HK-2 (cell line): ENCODE results near the gene AQP2.
"Not testable (repeated sequence)": the region's sequence is repeated elsewhere in the genome, so short reads cannot be mapped to it uniquely, and the experiment has no call there.

Experiments
- DNase-seq: peaks from one replicate; pipeline ENCODE4 v3.0.0-alpha.2; 2018; ENCODE audit not compliant: unreplicated experiment

AQP2 gene

DNA sequence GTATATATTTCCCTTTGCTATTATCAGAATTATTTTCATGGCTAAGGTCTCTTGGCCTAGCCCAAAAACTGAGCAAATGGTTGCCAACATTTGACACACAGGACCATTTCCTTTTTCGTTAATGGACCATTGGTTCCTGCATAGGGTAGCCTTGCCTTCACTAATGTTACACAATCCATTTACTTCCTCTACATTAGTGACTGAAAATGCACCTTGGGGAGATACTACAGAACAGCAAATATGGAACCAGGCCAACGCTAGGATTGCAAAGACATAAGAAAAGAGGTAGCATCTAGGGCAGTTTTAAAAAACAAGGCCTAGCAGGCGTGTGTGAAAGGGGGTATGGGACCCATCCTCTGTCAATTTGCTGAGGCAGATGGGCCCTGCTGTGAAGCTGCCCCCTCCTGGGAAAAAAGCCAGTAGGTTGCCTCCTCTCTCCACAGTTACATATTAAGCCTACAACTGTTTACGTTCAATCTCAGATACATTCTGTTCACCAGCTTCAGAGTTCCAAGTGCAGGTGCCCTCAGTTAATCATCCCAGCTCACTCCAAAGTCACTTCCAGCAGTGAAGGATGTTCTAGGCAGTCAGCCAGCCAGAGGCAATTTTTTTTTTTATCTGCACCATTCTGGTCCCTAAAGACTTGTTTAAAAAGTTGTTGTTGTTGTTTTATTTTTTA, 37.2 kb downstream of the AQP2 start:
- no peak for DNase-seq

DNA sequence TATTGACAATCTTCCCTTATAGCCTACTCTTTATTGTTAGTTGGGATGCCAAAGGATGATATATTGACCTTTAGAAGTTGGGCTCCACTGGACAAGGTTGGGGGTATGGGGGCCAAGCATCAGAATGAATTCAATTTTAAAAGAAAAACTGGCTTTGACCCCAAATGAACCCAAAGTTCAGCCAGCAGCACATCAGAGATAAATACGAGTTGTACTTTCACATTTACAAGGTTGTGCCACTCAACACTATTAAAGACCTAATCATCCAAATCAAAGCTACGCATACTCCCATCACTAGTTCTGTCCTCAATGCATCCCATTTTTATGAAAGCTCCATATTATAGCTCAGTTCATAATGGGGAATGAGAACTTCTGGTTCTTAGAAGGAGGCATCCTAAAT, 38.9 kb downstream of the AQP2 start:
- not testable (repeated sequence) for DNase-seq

DNA sequence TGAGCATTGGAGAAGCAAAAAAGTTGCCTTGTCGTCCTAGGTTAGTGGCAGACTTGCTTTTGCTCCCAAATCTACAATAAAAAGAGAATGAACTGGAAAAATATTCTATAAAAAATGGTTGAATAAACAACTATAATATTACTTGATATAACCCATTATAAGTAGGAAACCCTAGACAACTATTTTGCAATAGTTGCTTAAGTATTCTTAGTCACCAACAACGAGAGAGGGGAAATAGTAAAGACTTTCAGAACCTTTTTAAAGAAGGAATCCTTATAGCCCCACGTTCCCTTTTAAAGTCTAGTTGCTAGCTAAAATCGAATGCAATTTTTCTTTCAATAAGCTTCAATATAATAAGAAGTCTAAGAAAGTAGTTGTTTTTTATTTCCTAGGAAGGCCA, 39.7 kb downstream of the AQP2 start:
- no peak for DNase-seq

DNA sequence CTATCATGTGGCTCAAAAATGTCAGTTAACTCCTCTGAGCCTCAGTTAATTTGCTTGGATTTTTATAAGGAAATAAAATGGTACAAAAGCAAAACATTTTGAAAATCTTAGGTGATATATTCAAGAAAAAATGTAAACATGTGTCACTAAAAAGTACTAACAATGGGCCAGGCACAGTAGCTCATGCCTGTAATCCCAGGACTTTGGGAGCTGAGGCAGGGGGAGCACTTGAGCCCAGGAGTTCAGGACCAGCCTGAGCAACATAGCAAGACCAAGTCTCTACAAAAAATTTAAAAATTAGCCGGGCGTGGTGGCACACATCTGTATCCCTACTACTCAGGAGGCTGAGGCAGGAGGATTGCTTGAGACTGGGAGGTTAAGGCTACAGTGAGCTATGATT, 47.9 kb downstream of the AQP2 start:
- no peak for DNase-seq

DNA sequence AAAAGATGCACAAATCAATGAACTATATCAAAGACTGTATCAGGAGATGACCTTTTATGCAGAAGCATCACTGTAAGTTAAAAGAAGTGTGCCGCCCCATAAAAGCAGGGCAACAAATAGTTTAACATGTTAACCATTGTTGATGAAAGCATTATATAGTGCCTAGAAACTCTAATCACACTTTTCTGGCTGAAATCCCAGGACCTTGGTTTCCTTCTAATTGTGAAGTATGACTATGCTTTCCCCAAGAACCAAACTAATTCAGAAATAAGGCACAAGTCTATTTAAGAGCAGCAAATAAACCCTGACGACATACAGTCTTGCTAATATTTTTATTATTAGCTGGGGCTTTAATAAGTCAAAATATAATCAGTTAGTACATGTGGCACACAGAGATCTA, 53.1 kb downstream of the AQP2 start:
- DNase-seq = no peak

DNA sequence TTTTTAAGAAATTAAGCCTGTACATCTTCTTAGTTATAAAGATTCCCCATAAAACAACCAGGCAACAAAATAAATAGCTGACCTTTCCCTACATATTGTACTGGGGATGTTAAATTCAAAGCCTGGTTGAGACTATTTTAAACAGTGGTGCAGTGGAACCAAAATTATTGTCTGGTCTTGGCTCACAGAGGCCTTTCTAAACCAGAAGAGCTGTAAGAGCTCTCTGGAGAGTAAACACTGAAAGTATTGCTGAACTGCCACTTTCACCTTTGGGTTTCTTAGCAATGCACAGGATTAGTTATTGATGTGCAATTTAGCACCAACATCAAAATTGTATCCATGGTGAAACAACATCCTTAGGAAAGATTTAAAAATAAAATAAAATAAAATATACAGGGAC, 54.2 kb downstream of the AQP2 start:
- DNase-seq = no peak

DNA sequence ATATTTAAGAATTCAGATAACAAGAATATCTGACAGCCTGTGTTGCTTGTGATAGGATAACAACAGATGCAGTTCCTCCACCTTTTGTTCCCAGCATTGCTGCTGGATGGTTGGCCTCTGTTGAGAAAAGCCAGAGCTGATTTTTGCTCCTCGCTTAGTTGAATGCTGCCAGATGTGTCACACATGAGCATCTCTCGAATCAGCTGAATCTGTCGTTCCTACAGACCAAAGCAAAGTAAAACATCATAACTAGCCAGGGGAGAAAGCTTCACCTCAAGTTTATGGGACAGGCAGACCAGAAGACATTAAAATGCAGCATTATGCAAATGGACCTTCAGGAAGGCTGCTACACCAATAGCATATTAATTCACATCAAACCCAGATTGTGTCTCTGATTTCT, 54.6 kb downstream of the AQP2 start:
- DNase-seq = no peak

DNA sequence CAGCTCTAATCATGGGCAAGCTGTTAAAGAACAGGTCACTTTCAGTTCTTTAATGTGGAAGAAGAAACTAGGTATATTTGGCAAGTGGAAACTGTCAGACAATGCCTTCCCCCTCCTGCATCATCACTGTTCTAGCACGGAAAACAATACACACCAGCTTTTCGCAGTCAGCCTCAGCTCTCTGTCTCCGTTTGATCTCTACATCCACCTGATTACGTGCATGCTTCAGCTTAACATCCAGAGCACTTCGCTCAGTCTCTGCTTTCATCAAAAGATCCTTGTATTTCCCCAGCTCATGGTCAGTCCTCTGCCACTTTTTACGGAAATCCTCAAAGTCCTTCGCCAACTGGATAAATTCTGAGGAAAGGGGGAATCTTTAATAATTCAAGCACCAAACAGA, 55.7 kb downstream of the AQP2 start:
- DNase-seq = no peak

DNA sequence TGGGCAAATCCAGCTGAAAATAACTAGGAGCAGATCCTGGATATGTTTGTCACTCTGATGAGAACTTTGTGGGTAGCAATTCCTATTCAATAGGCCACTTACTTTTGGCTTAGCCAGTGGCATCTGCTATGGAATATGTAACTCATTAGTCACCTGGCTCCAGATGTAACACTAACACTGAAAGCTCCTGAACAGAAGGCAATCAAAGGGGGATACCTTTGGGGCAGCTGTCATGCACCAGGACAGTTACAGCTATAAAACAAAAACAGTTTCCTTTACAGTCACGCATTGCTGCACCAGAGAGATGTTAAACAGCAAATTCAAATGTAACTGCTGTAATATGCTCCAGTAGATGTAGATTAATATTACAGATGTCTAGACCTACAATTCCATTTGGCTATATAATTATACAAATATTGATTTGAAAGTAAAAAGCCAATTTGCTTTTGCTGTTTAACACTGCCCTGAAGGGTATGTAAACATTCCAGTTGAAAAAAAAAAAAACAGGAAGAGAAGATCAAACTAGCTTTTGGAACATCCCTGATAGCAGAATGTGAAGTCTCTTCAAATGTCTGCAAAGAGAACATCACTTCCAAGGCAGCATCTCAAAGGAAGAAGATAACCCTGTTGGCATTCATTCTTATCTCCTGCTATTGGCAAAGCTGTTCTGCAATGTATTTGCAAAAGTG, 56.4 kb downstream of the AQP2 start:
- DNase-seq = no peak
